H1 (cell line): ENCODE measurements around the gene PIEZO1. TPM values are rescaled to one million over a fixed set of nuclear protein-coding genes. Genes with fewer than 3 reads are reported as not detected.

Experiments
- CTCF ChIA-PET: fragments of 300-600 bp; sonication (Branson Sonifier 250); formaldehyde crosslinking; loops from one replicate; lab custom pipeline; 2021; ENCODE audit not compliant: partially characterized antibody; lab: Charles Lee
- POLR2A ChIA-PET: fragments of 300-600 bp; sonication (Branson Sonifier 250); formaldehyde crosslinking; loops from one replicate; lab custom pipeline; 2021; ENCODE audit warnings: inconsistent platforms; ENCODE audit not compliant: partially characterized antibody; lab: Charles Lee
- DNase-seq, 2 experiments: peaks; one replicate each; pipeline versions ENCODE4 v3.0.0 to v3.0.0-alpha.2; 2010 to 2022; ENCODE audit warnings: low spot score in 2 of 2, low read depth in 1 of 2, mixed read lengths in 1 of 2
- FAIRE-seq: peaks from 2 replicates; lab custom pipeline; 2011; peaks lifted over from hg19 to GRCh38; lab: Jason Lieb, UNC
- H2AFZ ChIP-seq: 2 replicates; pipeline ENCODE4 v1.8.1; 2012; ENCODE audit warnings: low read length, inconsistent platforms
- H2AK5ac ChIP-seq: 2 replicates; pipeline ENCODE4 v1.6.1; 2013; ENCODE audit warnings: low read depth, low read length
- H2BK120ac ChIP-seq: replicated peaks from 2 replicates; pipeline ENCODE3; 2013; ENCODE audit warnings: low read depth, low read length, inconsistent platforms
- H2BK12ac ChIP-seq: 2 replicates; pipeline ENCODE4 v1.6.1; 2013; ENCODE audit warnings: low read depth, low read length
- H2BK15ac ChIP-seq: 2 replicates; pipeline ENCODE4 v1.6.1; 2013; ENCODE audit warnings: low read length
- H2BK20ac ChIP-seq: 2 replicates; pipeline ENCODE4 v1.6.1; 2013; ENCODE audit warnings: low read length
- H2BK5ac ChIP-seq: 2 replicates; pipeline ENCODE4 v1.6.1; 2013; ENCODE audit warnings: low read depth, low read length
- H3K14ac ChIP-seq: 2 replicates; pipeline ENCODE4 v1.6.1; 2013; ENCODE audit warnings: inconsistent platforms; ENCODE audit not compliant: insufficient read length
- H3K18ac ChIP-seq: 2 replicates; pipeline ENCODE4 v1.6.1; 2013; ENCODE audit warnings: low read length; ENCODE audit errors: extremely low read depth
- H3K23ac ChIP-seq: 2 replicates; pipeline ENCODE4 v1.6.1; 2013; ENCODE audit warnings: inconsistent platforms; ENCODE audit not compliant: insufficient read length
- H3K23me2 ChIP-seq: 2 replicates; pipeline ENCODE4 v1.6.1; 2013; ENCODE audit warnings: low read depth, low read length
- H3K27ac ChIP-seq: 2 replicates; pipeline ENCODE4 v1.6.1; 2011; ENCODE audit warnings: low read depth, low read length, inconsistent platforms
- H3K27me3 ChIP-seq, 4 experiments: replicated peaks in 1 of 4; 1 replicate in 1 of 4; 2 replicates in 3 of 4; pipeline versions ENCODE4 v1.6.1 to v1.8.1; 2011 to 2013; ENCODE audit warnings: low read length in 3 of 4, mild to moderate bottlenecking in 3 of 4, inconsistent platforms in 2 of 4, mixed read lengths in 2 of 4, moderate library complexity in 1 of 4; ENCODE audit not compliant: control insufficient read depth in 3 of 4, insufficient read depth in 3 of 4; ENCODE audit errors: extremely low read depth in 1 of 4
- H3K36me3 ChIP-seq, 4 experiments: 2 replicates each; pipeline versions ENCODE4 v1.6.1 to v1.8.1; 2011 to 2013; ENCODE audit warnings: mild to moderate bottlenecking in 4 of 4, low read length in 3 of 4, moderate library complexity in 2 of 4, control low read depth in 1 of 4, inconsistent platforms in 1 of 4; ENCODE audit not compliant: insufficient read depth in 4 of 4, control insufficient read depth in 2 of 4
- H3K4ac ChIP-seq: replicated peaks from 2 replicates; pipeline ENCODE3; 2013; ENCODE audit warnings: low read length, low read depth, mixed read lengths, inconsistent platforms; ENCODE audit not compliant: insufficient read length
- H3K4me1 ChIP-seq, 4 experiments: replicated peaks in 1 of 4; 1 replicate in 1 of 4; 2 replicates in 3 of 4; pipeline versions ENCODE4 v1.6.1 to v1.8.1; 2011 to 2013; ENCODE audit warnings: low read length in 3 of 4, inconsistent platforms in 2 of 4, mixed read lengths in 1 of 4; ENCODE audit not compliant: insufficient read depth in 4 of 4, control insufficient read depth in 3 of 4
- H3K4me2 ChIP-seq, 2 experiments: 2 replicates each; pipeline versions ENCODE4 v1.6.1 to v1.8.1; 2011 to 2013; ENCODE audit warnings: low read depth in 2 of 2, low read length in 2 of 2, control low read depth in 1 of 2, inconsistent platforms in 1 of 2, mild to moderate bottlenecking in 1 of 2; ENCODE audit not compliant: insufficient read depth in 1 of 2
- H3K4me3 ChIP-seq, 4 experiments: fragments of 200-600, 300-600 bp in 1 of 4; sonication (generic), shearing (Covaris generic), sonication (Bioruptor Twin) in 1 of 4; 2 replicates each; pipeline versions ENCODE4 v1.5.1 to v1.8.1; 2011 to 2016; ENCODE audit warnings: low read length in 4 of 4, low read depth in 3 of 4, control low read depth in 2 of 4, inconsistent platforms in 2 of 4, mild to moderate bottlenecking in 2 of 4, mixed read lengths in 1 of 4, moderate library complexity in 1 of 4; ENCODE audit not compliant: insufficient read depth in 2 of 4; ENCODE audit errors: extremely low read depth in 1 of 4
- H3K56ac ChIP-seq: replicated peaks from 2 replicates; pipeline ENCODE3; 2013; ENCODE audit warnings: low read depth, mild to moderate bottlenecking, mixed read lengths, low read length, inconsistent platforms; ENCODE audit not compliant: insufficient read length
- H3K79me1 ChIP-seq: 2 replicates; pipeline ENCODE4 v1.6.1; 2013; ENCODE audit warnings: low read depth, low read length, control low read depth
- H3K79me2 ChIP-seq, 2 experiments: 2 replicates each; pipeline versions ENCODE4 v1.6.1 to v1.8.1; 2012 to 2013; ENCODE audit warnings: low read length in 2 of 2, mild to moderate bottlenecking in 2 of 2, inconsistent platforms in 1 of 2; ENCODE audit not compliant: insufficient read depth in 2 of 2, control insufficient read depth in 1 of 2
- H3K9ac ChIP-seq, 4 experiments: replicated peaks in 1 of 4; 1 replicate in 1 of 4; 2 replicates in 3 of 4; pipeline versions ENCODE4 v1.6.1 to v1.8.1; 2011 to 2013; ENCODE audit warnings: low read depth in 3 of 4, low read length in 3 of 4, control low read depth in 2 of 4, mild to moderate bottlenecking in 2 of 4, moderate library complexity in 2 of 4, inconsistent platforms in 1 of 4; ENCODE audit errors: extremely low read depth in 1 of 4
- H3K9me3 ChIP-seq, 2 experiments: 2 replicates each; pipeline versions ENCODE4 v1.6.1 to v1.8.1; 2012 to 2013; ENCODE audit warnings: mild to moderate bottlenecking in 2 of 2, moderate library complexity in 2 of 2, control low read depth in 1 of 2, inconsistent platforms in 1 of 2, low read depth in 1 of 2, low read length in 1 of 2, mixed read lengths in 1 of 2; ENCODE audit not compliant: insufficient read depth in 2 of 2
- H4K20me1 ChIP-seq, 2 experiments: replicated peaks in 1 of 2; 2 replicates each; pipeline versions ENCODE3 to v1.8.1; 2011 to 2013; ENCODE audit warnings: inconsistent platforms in 2 of 2, low read length in 2 of 2, mild to moderate bottlenecking in 1 of 2; ENCODE audit not compliant: insufficient read depth in 2 of 2, control insufficient read depth in 1 of 2
- H4K5ac ChIP-seq: 2 replicates; pipeline ENCODE4 v1.6.1; 2013; ENCODE audit warnings: low read length, low read depth, mixed read lengths, inconsistent platforms; ENCODE audit not compliant: insufficient read length
- H4K8ac ChIP-seq: 2 replicates; pipeline ENCODE4 v1.8.0; 2013; ENCODE audit warnings: mild to moderate bottlenecking, moderate library complexity, low read length, inconsistent platforms; ENCODE audit not compliant: insufficient read depth; ENCODE audit errors: extremely low read depth
- H4K91ac ChIP-seq: replicated peaks from 2 replicates; pipeline ENCODE3; 2013; ENCODE audit warnings: low read length, mixed read lengths, inconsistent platforms; ENCODE audit not compliant: insufficient read length
- ASH2L ChIP-seq: fragments of 200-600, 300-600 bp; sonication (generic); IDR thresholded peaks from one replicate; pipeline ENCODE4 v1.7.1; 2017; ENCODE audit warnings: low read length
- BRCA1 ChIP-seq: IDR thresholded peaks from 2 replicates; pipeline ENCODE4 v1.6.1; 2012; ENCODE audit warnings: low read depth, low read length, improper control_type of control experiment
- RAD21 ChIP-seq, 2 experiments: IDR thresholded peaks in 1 of 2; conservative IDR thresholded peaks in 1 of 2; 2 replicates each; pipeline ENCODE4 v1.6.1; 2011; ENCODE audit warnings: low read depth in 2 of 2, low read length in 2 of 2, improper control_type of control experiment in 1 of 2, inconsistent platforms in 1 of 2, mild to moderate bottlenecking in 1 of 2, moderate library complexity in 1 of 2
- SIN3A ChIP-seq, 2 experiments: IDR thresholded peaks in 1 of 2; conservative IDR thresholded peaks in 1 of 2; 2 replicates each; pipeline ENCODE4 v1.6.1; 2011 to 2012; ENCODE audit warnings: low read length in 2 of 2, improper control_type of control experiment in 1 of 2, low read depth in 1 of 2, mild to moderate bottlenecking in 1 of 2
- SP2 ChIP-seq: IDR thresholded peaks from 2 replicates; pipeline ENCODE4 v1.6.1; 2012; ENCODE audit warnings: mild to moderate bottlenecking, low read length, inconsistent platforms
- WGBS, 2 experiments: shearing (Covaris generic) in 1 of 2; methylation state at CpG; one replicate each; pipeline versions ENCODE4 v1.1.6 to v1.1.7; 2013 to 2015; ENCODE audit warnings: low lambda C conversion rate in 2 of 2, mixed read lengths in 2 of 2, inconsistent platforms in 1 of 2, low coverage in 1 of 2, missing lambda C conversion rate in 1 of 2; ENCODE audit not compliant: insufficient replicate concordance in 2 of 2, insufficient coverage in 1 of 2, insufficient read length in 1 of 2; ENCODE audit errors: extremely low coverage in 1 of 2, missing lambda C conversion rate in 1 of 2; 5-methylcytosine and 5-hydroxymethylcytosine counted together
- polyA plus RNA-seq, 7 experiments: library from polyadenylated mRNA; depleted of rRNA in 3 of 7; stranded (reverse) in 5 of 7; unstranded in 2 of 7; fragments of >200 nt in 5 of 7; fragments of 200-250 nt in 2 of 7; gene quantifications; 1 replicate in 5 of 7; 2 replicates in 1 of 7; 4 replicates in 1 of 7; pipeline versions ENCODE4 v1.2.1 to v1.2.3, GENCODE V29; 2011 to 2013; ENCODE audit warnings: missing spikeins in 2 of 7, mixed read lengths in 2 of 7
- total RNA-seq: library from RNA; stranded (reverse); fragmentation: NEBNext Ultra II Directional; extraction: Animal tissue kit (Norgen Biotek cat#: 25700); gene quantifications from 2 replicates; pipeline ENCODE4 v1.2.1, GENCODE V29; 2021
- TF ChIP-seq, protein P1 (sequence below): IDR thresholded peaks from 2 replicates; pipeline ENCODE4 v1.6.1; 2011; ENCODE audit warnings: low read depth, mild to moderate bottlenecking, low read length; ENCODE audit not compliant: insufficient read depth

The PIEZO1 gene
- total and polyA plus RNA-seq, 2 of the 8 experiments (the other 6 are each of a cell fraction or from before 2014, with no cell fraction given), result 42.3 to 67.5 TPM

- POLR2A ChIA-PET, result interaction anchor here (0.6 to 1.3 kb wide), 2 partner anchors 114 to 1012 kb away, joined by 3 read pairs; no protein-coding TSS in a partner anchor
- H3K4me3 ChIP-seq, result no peak overlapping the region
- DNase-seq, result no peak
- no peak overlapping the region for H3K27ac ChIP-seq
- no peak overlapping the region for H3K56ac ChIP-seq
- H3K9ac ChIP-seq, result peak overlapping the region in 1 of 4 experiments; percentile 38; a peak in 2 of 7 replicates
- no peak overlapping the region for H2AK5ac ChIP-seq
- H4K8ac ChIP-seq, result no peak overlapping the region
- 0 out of 2 replicates have a peak overlapping the region, but pooled peaks have one; percentile 1 for H2BK15ac ChIP-seq
- no peak overlapping the region for H2BK20ac ChIP-seq
- no peak overlapping the region for H2BK120ac ChIP-seq
- no peak overlapping the region for H3K23ac ChIP-seq
- H4K20me1 ChIP-seq, result peaks cover 0 to 1% of the 10 kb centered on the region in 2 experiments
- 91% methylated on average over 32 of the region's 33 CpGs; no CpG with 5 or more reads in 1 of the 2 experiments for WGBS, 2 experiments
- H3K14ac ChIP-seq, result no peak overlapping the region
- no peaks in the 10 kb centered on the region for H3K36me3 ChIP-seq
- no peak overlapping the region for H3K18ac ChIP-seq
- no peaks in the 10 kb centered on the region for H3K79me1 ChIP-seq
- H3K4me1 ChIP-seq, result peaks cover 0 to 5% (median 4%) of the 10 kb centered on the region in 4 experiments; a peak in 6 of 7 replicates
- H3K79me2 ChIP-seq, result no peaks in the 10 kb centered on the region
- FAIRE-seq, result no peak
- H3K4ac ChIP-seq, result peak overlapping the region; percentile 83
- peaks cover 3% of the 10 kb centered on the region; the same call in 1 of the 2 replicates for H3K23me2 ChIP-seq
- CTCF ChIA-PET, result interaction anchor here (0.5 to 2.3 kb wide), 2 partner anchors 19 to 68 kb away, joined by 3 to 9 read pairs; no protein-coding TSS in a partner anchor
- H4K91ac ChIP-seq, result no peak overlapping the region
- H2AFZ ChIP-seq, result no peak overlapping the region
- H4K5ac ChIP-seq, result no peak overlapping the region
- peak overlapping the region; percentile 55; the same call in 1 of the 2 replicates for H2BK12ac ChIP-seq
- H2BK5ac ChIP-seq, result no peak overlapping the region
- peaks cover 0 to 11% (median 9%) of the 10 kb centered on the region in 4 experiments; a peak in 3 of 7 replicates for H3K27me3 ChIP-seq
- TF ChIP-seq, protein P1, sequence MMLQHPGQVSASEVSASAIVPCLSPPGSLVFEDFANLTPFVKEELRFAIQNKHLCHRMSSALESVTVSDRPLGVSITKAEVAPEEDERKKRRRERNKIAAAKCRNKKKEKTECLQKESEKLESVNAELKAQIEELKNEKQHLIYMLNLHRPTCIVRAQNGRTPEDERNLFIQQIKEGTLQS, result no peak
- TF ChIP-seq RAD21 (IDR thresholded peaks at IDR 0.05 in 1 of 2, conservative IDR thresholded peaks at IDR 0.05 in 1 of 2; ENCODE audit: low read depth in 2 of 2, low read length in 2 of 2), result no peak
- TF ChIP-seq SIN3A (conservative IDR thresholded peaks at IDR 0.05 in 1 of 2, IDR thresholded peaks at IDR 0.05 in 1 of 2; ENCODE audit: low read depth in 1 of 2, low read length in 2 of 2), result no peak
- TF ChIP-seq ASH2L, result no peak
- no peak for TF ChIP-seq SP2
- TF ChIP-seq BRCA1, result no peak
- H3K9me3 ChIP-seq, result no peaks in the 10 kb centered on the region
- H3K4me2 ChIP-seq, result no peak overlapping the region
These were observed 93.7 kb downstream of the PIEZO1 start for GRCh38 chr16:88691129-88691813.
